Activated T-helper 17 cell treated with anti-CD3 and anti-CD28 coated beads, Interleukin-2, amount 50 U/mL, for 72 hours (primary cell): ENCODE results near the gene NTRK1. TPM values are rescaled to one million over a fixed set of nuclear protein-coding genes. Genes with fewer than 3 reads are reported as not detected.

Experiments used
- ATAC-seq: fragments of 150-1000 bp; cut with Tn5 transposase; replicated peaks from 2 replicates; pipeline ENCODE4 v1.10.0; 2021; ENCODE audit warnings: mild to moderate bottlenecking, moderate library complexity
- H3K27ac Mint-ChIP-seq: one replicate; pipeline ENCODE4 v1.8.0; 2022; ENCODE audit warnings: mixed read lengths
- H3K27me3 Mint-ChIP-seq: one replicate; pipeline ENCODE4 v1.8.0; 2022; ENCODE audit warnings: mixed read lengths
- H3K36me3 Mint-ChIP-seq: one replicate; pipeline ENCODE4 v1.8.0; 2022; ENCODE audit warnings: low read depth, mild to moderate bottlenecking, mixed read lengths
- H3K4me1 Mint-ChIP-seq: one replicate; pipeline ENCODE4 v1.8.0; 2022; ENCODE audit warnings: mixed read lengths
- H3K4me3 Mint-ChIP-seq: one replicate; pipeline ENCODE4 v1.8.0; 2022; ENCODE audit warnings: mild to moderate bottlenecking, mixed read lengths
- H3K9me3 Mint-ChIP-seq: one replicate; pipeline ENCODE4 v1.8.0; 2022; ENCODE audit warnings: mixed read lengths
- total RNA-seq, 2 donors: library from RNA; stranded (reverse); gene quantifications; one replicate each; pipeline ENCODE4 v1.2.3, GENCODE V29; 2022

Gene NTRK1
- total RNA-seq, 2 donors from 2014 or later: 2.5 to 13.3 TPM

DNA sequence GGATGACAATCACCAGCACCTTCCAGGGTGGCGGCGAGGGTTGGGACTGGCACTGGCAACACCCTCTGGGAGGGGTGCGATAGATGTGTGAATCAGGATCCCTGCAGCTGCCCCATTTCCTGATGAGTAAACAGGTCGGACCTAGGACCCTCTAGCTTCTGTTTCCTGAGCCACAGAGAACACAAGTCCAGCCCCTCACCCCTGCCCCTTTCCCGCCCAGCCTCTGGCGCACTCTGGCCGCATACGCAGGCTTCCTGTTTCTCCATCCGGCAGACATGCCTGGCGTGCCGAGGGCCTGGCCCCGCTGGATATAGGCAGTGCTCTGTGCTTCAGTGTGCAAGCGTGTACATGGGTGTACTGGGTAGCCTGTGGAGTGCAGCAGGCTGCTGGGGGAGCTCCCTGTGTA, 37.5 kb downstream of the NTRK1 start:
- ATAC-seq: peak; percentile 18
- Mint-ChIP-seq H3K4me1 (peaks cover 7% of the 10 kb centered on the region), H3K4me3 (no peak overlapping the region), H3K27ac (no peak overlapping the region), H3K36me3 (no peaks in the 10 kb centered on the region), H3K27me3 (peaks cover 32% of the 10 kb centered on the region), H3K9me3 (no peaks in the 10 kb centered on the region)

DNA sequence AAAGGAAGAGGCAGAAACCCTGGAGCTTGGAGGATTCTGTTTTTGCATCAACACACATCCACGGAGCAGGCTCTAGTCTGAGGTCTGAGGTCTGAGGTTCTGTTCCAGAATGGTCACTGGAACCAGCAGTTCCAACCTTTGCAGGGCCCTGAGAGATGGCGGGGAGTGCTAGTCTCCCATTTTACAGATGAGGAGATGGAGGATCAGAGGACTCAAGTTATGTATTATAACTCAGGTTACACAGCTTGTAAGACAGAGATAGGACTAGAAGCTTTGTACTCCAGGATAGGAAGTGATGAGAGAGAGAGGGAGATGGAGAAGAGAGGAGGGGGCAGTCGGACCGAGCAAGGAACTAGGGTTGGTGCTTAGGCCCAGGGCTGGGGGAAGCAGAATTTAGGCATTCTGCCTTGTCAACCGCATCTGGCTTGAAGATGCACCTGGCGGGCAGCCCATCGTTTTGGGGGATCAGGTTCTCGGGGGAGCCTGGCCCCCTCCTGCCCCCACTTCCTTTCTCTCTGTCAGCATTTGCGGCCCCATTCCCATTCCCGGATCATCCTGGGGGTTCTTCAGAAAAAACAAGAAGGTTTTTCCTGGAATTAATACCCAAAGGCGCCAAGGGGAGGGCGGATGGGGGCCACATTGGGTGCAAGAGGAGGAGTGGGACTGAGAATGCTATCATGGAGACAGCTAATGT, 38.5 kb downstream of the NTRK1 start:
- H3K9me3 Mint-ChIP-seq: no peaks in the 10 kb centered on the region
- H3K27ac Mint-ChIP-seq: no peak overlapping the region
- peaks cover 32% of the 10 kb centered on the region for H3K27me3 Mint-ChIP-seq
- no peak for ATAC-seq
- no peaks in the 10 kb centered on the region for H3K36me3 Mint-ChIP-seq
- peaks cover 7% of the 10 kb centered on the region for H3K4me1 Mint-ChIP-seq
- H3K4me3 Mint-ChIP-seq: no peak overlapping the region

DNA sequence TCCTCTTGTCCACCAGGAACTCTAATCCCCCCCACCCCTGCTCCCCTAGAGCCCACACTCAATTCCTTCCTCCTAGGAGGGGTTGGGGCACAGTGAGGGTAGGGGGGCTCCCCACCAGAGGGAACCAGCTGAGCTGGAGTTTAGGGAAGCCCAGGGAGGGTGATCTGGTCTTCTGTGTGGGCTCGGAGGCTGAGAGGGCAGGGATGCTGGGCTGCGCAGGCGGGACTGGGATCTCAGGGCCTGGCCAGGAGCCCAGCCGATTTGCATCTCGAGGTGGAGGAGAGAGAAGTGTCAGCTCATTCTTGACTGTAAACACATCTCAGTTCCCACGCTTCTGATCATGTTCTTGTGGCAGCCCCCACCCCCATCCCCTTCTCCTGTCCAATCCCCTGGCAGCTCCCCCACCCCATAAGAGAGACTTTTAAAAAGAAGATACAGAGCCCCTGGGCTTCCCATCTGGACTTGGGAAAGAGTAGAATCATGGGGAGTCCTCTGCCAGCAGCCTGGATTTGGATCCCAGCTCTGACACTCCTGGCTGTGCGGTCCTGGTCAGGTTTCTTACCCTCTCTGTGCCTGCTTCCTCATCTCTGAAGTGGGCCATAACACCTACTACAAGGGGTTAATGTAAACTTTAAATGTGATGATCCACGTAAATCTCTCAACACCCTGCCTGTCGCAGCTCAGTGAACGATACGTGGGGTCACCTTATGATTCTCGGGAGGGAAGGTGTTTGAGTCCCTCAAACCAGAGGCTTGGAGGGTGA, 39.5 kb downstream of the NTRK1 start:
- no peaks in the 10 kb centered on the region for H3K9me3 Mint-ChIP-seq
- H3K36me3 Mint-ChIP-seq: no peaks in the 10 kb centered on the region
- H3K27me3 Mint-ChIP-seq: peaks cover 29% of the 10 kb centered on the region
- H3K4me3 Mint-ChIP-seq: no peak overlapping the region
- peaks cover 7% of the 10 kb centered on the region for H3K4me1 Mint-ChIP-seq
- no peak for ATAC-seq
- no peak overlapping the region for H3K27ac Mint-ChIP-seq

DNA sequence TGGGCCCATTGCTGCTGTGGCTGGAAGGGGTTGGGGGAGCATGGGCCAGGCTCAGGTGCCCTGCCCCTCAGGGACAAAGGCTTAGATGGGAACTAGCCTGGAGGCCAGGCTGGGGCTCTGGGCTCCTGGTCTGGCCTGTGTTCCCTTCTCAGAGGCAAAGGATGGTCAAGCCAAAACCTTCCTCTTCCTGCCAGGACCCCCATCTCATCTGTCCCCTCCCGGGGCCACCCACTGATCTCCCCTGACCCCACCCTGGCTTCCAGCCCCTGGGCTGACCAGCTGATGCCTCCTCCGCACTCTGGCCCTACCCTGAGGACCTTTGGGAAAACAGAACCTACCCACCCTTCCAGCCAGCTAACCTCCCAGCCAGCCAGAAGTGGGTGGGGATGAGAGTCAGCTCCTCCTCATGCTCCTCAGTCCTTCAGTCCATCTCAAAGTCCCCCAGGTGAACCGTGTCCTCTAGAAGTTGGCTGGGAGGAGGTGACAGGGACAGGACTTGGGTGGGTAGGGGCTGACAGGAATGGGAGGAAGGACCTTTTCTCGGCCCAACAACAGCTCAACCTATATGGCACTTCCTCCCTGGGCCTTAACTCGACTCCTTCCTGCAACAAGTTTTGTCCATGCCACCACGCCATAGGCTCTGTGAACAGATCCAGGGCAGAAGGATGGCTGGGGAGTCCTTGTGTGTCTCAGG, 40.4 kb downstream of the NTRK1 start:
- peaks cover 30% of the 10 kb centered on the region for H3K27me3 Mint-ChIP-seq
- H3K4me1 Mint-ChIP-seq: peaks cover 7% of the 10 kb centered on the region
- H3K27ac Mint-ChIP-seq: no peak overlapping the region
- no peaks in the 10 kb centered on the region for H3K36me3 Mint-ChIP-seq
- no peak for ATAC-seq
- H3K9me3 Mint-ChIP-seq: no peaks in the 10 kb centered on the region
- H3K4me3 Mint-ChIP-seq: no peak overlapping the region

DNA sequence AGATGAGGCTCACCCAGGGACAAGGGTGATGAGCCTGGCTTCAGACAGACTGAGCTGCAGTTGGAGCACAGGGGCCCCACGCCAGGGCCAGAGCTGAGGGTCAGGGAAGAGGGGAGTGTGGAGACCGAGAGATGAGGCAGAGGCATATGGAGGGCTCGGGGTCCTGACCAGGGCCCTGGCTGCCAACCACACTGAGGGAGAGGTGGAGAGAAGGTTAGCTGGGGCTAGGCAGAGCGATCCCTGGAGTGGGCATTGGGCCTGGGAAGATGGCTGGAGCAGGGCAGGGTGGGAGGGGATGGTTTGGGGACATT, 40.9 kb downstream of the NTRK1 start:
- Mint-ChIP-seq H3K4me3 (no peak overlapping the region), H3K9me3 (no peaks in the 10 kb centered on the region), H3K27me3 (peaks cover 30% of the 10 kb centered on the region), H3K27ac (no peak overlapping the region), H3K36me3 (no peaks in the 10 kb centered on the region), H3K4me1 (peaks cover 7% of the 10 kb centered on the region)
- no peak for ATAC-seq

DNA sequence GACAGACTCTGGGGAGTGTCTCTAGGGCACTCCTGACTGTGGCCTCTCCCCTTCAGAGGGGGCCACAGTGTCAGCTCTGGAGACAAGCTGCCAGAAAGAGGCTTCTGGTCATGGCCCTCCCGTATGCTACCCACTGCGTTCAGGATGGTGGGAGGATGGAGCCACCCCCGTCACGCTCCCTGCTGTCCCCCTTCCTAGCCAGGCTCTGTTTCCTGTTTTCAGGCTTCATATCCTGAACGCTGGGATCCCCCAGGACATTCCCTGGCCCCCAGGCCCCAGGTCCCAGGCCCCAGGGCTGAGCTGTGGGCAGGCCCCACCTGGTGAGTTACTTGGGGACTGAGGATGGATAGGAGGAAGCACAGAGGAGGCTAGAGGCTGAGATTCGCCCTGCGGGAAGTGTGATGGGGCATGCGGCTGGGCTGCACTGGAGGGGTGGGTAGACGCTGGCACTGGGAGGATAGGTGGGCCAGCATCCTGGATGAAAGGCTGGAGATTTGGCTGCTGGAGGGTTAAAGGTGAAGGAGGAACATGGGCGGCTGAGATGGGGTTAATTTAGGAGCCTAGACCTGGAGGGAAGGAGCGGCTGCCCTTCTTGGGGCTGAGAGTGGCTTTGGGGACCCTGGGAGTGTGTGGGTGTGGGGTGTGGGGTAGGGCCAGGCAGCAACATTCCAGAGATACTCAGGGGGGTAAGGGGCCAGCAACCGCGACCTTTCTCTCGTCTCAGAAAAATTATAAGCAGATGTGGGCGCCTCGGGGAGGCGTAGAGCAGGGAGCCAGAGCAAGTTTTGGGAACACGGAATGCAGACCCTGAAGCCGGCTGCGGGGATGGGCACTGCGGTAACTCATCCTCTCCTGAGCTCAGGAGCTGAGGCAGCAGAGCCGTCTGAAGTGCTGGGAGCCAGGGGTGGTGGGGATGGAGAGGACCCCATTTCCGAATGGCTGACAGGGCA, 41.6 kb downstream of the NTRK1 start:
- no peak overlapping the region for H3K27ac Mint-ChIP-seq
- peaks cover 7% of the 10 kb centered on the region for H3K4me1 Mint-ChIP-seq
- no peak for ATAC-seq
- no peak overlapping the region for H3K4me3 Mint-ChIP-seq
- H3K36me3 Mint-ChIP-seq: no peaks in the 10 kb centered on the region
- H3K27me3 Mint-ChIP-seq: peaks cover 32% of the 10 kb centered on the region
- no peaks in the 10 kb centered on the region for H3K9me3 Mint-ChIP-seq

DNA sequence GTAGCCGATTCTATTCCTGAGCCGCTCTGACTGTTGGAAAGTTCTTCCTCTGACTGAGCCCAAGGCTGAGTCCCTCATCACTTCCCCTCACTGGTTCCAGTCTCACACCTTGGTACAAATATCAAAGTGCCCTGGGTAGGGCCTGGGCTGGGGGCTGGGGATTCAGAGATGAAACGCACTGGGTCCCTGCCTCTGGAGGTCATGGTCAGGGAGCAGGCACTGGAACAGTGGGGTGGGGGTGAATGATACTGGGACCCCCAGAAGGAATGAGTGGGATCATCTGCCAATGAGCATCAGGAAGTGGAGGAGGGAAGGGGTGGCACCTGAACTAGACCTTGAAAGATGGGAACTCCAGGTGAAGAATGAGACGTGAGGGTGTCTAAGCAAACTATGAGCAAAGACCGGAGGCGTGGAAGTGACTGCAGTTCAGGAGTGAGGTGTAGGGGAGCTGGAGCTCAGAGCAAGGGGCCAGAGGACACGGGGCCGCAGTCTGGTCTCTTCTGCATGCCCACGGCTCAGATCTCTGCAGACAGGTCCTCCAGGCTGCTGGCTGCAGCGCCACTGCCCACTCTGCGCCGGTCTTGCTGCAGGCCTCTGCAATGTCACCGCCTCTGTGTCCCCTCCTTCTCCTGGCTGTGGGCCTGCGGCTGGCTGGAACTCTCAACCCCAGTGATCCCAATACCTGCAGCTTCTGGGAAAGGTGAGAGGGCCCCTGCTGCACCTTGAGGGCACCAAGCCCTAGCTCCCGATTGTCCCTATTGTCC, 42.8 kb downstream of the NTRK1 start:
- Mint-ChIP-seq H3K9me3 (no peaks in the 10 kb centered on the region), H3K4me1 (peaks cover 4% of the 10 kb centered on the region), H3K27me3 (peaks cover 26% of the 10 kb centered on the region), H3K27ac (no peak overlapping the region), H3K4me3 (no peak overlapping the region), H3K36me3 (no peaks in the 10 kb centered on the region)
- ATAC-seq: no peak

DNA sequence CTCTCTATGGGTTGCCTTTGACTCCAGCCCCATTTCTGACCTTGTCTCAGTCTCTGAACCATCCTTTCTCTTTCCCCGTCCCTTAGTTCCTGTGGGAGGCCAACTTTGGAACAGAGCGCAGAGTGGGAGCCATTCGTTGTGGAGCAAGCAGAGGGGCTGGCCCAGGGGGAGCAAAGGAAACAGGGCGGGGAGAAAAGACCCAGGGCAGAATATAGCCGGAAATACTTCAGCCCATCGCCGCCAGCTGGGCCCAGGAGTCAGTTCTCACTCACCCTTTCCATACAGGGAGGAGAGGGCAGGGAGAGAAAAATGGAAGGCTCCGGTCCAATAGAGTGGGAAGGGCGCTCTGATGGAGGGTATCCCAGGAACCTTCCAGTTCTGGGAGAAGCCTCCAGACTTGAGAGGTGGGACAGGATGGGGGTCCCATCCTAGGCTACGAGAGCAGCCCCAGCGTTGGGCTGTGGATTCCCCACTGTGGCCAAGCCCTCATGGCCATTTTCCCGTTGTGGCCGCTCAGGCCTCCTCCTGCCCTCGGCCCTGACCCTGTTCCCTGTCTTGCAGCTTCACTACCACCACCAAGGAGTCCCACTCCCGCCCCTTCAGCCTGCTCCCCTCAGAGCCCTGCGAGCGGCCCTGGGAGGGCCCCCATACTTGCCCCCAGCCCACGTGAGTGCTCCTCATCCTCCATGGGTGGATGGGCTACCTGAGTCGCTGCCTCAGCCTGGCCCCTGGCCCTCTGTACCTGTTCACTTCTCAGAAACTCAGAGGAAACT, 43.7 kb downstream of the NTRK1 start:
- Mint-ChIP-seq H3K4me1 (no peaks in the 10 kb centered on the region), H3K36me3 (no peaks in the 10 kb centered on the region), H3K4me3 (no peak overlapping the region), H3K27ac (no peak overlapping the region), H3K9me3 (no peaks in the 10 kb centered on the region), H3K27me3 (peaks cover 22% of the 10 kb centered on the region)
- no peak for ATAC-seq

DNA sequence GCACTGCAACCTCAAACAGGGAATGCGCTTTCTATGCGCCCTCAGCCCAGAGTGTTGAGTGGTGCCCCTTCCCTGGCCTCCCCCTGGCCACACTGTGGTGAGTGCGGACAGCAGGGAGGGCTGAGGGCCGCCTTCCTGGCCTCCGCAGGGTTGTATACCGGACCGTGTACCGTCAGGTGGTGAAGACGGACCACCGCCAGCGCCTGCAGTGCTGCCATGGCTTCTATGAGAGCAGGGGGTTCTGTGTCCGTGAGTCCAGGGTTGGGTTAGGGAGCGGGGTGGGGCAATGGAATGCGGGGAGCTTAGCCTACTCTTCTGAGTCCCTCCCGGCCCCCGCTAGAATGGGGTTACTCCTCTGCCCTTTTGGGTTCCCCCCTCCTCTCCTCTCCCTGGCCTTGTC, 44.5 kb downstream of the NTRK1 start:
- no peak overlapping the region for H3K4me3 Mint-ChIP-seq
- H3K27me3 Mint-ChIP-seq: peaks cover 22% of the 10 kb centered on the region
- ATAC-seq: no peak
- no peak overlapping the region for H3K27ac Mint-ChIP-seq
- H3K9me3 Mint-ChIP-seq: no peaks in the 10 kb centered on the region
- no peaks in the 10 kb centered on the region for H3K4me1 Mint-ChIP-seq
- no peaks in the 10 kb centered on the region for H3K36me3 Mint-ChIP-seq

DNA sequence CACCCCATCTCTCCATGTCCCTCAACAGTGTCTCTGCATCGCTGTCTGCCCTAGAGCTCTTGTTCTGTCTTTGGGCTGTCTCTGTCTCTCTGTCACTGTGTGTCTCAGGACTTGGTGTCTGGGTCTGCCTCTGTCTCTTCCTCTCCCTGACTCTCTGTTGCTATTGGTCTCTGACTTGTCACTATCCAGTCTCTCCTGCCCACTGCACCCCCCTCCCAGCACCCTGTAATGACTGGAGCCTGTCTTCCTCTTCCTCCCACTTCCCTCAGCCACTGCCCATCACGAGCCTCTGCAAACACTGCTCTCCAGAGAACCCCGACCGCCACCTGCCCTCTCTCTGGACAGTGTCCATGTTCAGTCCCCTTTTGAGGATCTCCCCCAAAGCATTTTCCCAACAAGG, 45.0 kb downstream of the NTRK1 start:
- ATAC-seq: no peak
- Mint-ChIP-seq H3K27ac (no peak overlapping the region), H3K27me3 (peaks cover 25% of the 10 kb centered on the region), H3K4me3 (no peak overlapping the region), H3K4me1 (no peaks in the 10 kb centered on the region), H3K36me3 (no peaks in the 10 kb centered on the region), H3K9me3 (no peaks in the 10 kb centered on the region)

DNA sequence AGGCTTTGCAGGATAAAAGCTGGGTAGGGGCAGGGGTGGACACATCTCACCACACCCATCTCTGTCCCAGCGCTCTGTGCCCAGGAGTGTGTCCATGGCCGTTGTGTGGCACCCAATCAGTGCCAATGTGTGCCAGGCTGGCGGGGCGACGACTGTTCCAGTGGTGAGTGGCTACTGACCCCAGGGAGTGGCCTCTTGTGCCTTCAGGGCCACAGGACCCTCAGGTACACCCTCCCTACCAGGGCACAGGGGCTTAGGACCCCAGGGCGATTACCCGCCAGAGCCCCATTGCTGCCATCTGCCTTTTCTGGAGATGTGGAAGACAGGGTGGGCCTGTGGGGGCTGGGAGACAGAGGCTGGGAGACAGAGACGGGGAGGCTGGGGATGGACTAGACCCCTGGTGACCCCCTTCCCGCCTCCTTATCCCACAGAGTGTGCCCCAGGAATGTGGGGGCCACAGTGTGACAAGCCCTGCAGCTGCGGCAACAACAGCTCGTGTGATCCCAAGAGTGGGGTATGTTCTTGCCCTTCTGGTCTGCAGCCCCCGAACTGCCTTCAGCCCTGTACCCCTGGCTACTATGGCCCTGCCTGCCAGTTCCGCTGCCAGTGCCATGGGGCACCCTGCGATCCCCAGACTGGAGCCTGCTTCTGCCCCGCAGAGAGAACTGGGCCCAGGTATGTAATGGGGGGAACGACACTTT, 45.7 kb downstream of the NTRK1 start:
- no peaks in the 10 kb centered on the region for H3K9me3 Mint-ChIP-seq
- H3K4me1 Mint-ChIP-seq: no peaks in the 10 kb centered on the region
- H3K4me3 Mint-ChIP-seq: no peak overlapping the region
- peak overlapping the region; percentile 70 for H3K27ac Mint-ChIP-seq
- H3K27me3 Mint-ChIP-seq: peaks cover 25% of the 10 kb centered on the region
- no peaks in the 10 kb centered on the region for H3K36me3 Mint-ChIP-seq
- no peak for ATAC-seq

DNA sequence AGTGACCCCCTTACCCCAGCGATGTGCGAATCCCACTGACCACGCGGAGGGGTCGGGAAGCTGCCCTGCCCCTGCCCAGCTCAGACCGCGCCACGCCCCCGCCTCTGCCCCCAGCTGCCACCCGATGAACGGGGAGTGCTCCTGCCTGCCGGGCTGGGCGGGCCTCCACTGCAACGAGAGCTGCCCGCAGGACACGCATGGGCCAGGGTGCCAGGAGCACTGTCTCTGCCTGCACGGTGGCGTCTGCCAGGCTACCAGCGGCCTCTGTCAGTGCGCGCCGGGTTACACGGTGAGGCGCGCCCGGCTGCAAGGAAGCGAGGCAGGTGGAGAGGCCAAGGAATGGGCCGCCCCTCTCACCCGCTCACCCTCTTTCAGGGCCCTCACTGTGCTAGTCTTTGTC, 47.9 kb downstream of the NTRK1 start:
- H3K36me3 Mint-ChIP-seq: no peaks in the 10 kb centered on the region
- H3K4me3 Mint-ChIP-seq: no peak overlapping the region
- ATAC-seq: no peak
- H3K27me3 Mint-ChIP-seq: peaks cover 23% of the 10 kb centered on the region
- H3K27ac Mint-ChIP-seq: no peak overlapping the region
- no peaks in the 10 kb centered on the region for H3K4me1 Mint-ChIP-seq
- no peaks in the 10 kb centered on the region for H3K9me3 Mint-ChIP-seq

DNA sequence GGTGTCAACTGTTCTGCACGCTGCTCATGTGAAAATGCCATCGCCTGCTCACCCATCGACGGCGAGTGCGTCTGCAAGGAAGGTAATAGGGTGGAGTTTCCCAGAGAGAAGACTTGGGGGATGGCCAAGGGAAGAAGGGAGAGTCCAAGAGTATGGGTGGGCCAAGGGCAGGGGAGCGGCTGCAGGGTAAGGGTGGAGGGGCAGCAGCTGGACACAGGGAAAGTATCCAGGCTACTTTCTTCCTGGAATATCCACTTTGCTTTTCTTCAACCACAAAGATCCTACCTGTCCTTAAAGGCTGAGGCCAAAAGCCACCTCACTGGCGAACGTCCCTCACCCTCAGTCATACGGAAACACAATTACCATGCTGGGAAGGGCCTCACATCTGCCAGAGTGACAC, 48.3 kb downstream of the NTRK1 start:
- H3K27ac Mint-ChIP-seq: no peak overlapping the region
- no peaks in the 10 kb centered on the region for H3K9me3 Mint-ChIP-seq
- no peaks in the 10 kb centered on the region for H3K4me1 Mint-ChIP-seq
- no peak overlapping the region for H3K4me3 Mint-ChIP-seq
- H3K27me3 Mint-ChIP-seq: peaks cover 25% of the 10 kb centered on the region
- no peaks in the 10 kb centered on the region for H3K36me3 Mint-ChIP-seq
- no peak for ATAC-seq
